Right cardiac atrium (tissue), 5 donors: ENCODE data around the gene CNGA3. TPM values are rescaled to one million over a fixed set of nuclear protein-coding genes. Genes with fewer than 3 reads are reported as not detected.

Experiments used
- ATAC-seq, 2 donors: fragments of 200-7000 bp; cut with Tn5 transposase; one replicate each; pipeline versions ENCODE4 v1.8.0 to v1.9.1; 2020; ENCODE audit warnings: moderate library complexity in 2 of 2, mild to moderate bottlenecking in 1 of 2
- DNase-seq, 3 donors: peaks; one replicate each; pipeline ENCODE4 v3.0.0-alpha.2; 2020
- H3K27ac ChIP-seq: one replicate; pipeline ENCODE4 v1.5.1; 2013; ENCODE audit warnings: mild to moderate bottlenecking, low read length, control low read depth, moderate library complexity
- H3K27me3 ChIP-seq: one replicate; pipeline ENCODE4 v1.6.1; 2013; ENCODE audit not compliant: control insufficient read depth, insufficient read depth
- H3K4me1 ChIP-seq: one replicate; pipeline ENCODE4 v1.6.1; 2013; ENCODE audit warnings: low read length; ENCODE audit not compliant: control insufficient read depth, insufficient read depth
- H3K4me3 ChIP-seq: one replicate; pipeline ENCODE4 v1.5.1; 2013; ENCODE audit warnings: low read length, control low read depth
- H3K9me3 ChIP-seq: one replicate; pipeline ENCODE4 v1.6.1; 2013; ENCODE audit warnings: low read length; ENCODE audit not compliant: control insufficient read depth
- WGBS: extraction: QIAGEN DNeasy Blood & Tissue Kit; methylation state at CpG from one replicate; pipeline ENCODE4 v1.1.7; 2013; 5-methylcytosine and 5-hydroxymethylcytosine counted together
- intact Hi-C, 4 donors: fragments of 100-400 bp; cut with DNase I; formaldehyde crosslinking; loops; one replicate each; pipeline versions ENCODE4 v1.11.0 to v1.14.0; 2022 to 2023
- polyA plus RNA-seq: library from polyadenylated mRNA; stranded (reverse); fragments of 200-250 nt; gene quantifications from one replicate; pipeline ENCODE4 v1.2.3, GENCODE V29; 2013
- total RNA-seq, 4 donors: library from RNA; stranded (reverse); fragmentation: NEBNext Ultra II Directional; extraction: Animal tissue kit (Norgen Biotek cat#: 25700); gene quantifications; one replicate each; pipeline ENCODE4 v1.2.1, GENCODE V29; 2021
- donor health status: healthy with polysubstance abuse.
- donor health status: DM: no; HTN: yes; CAD: no.
- donor health status: DM: no; HTN: no; CAD: no.
- donor health status: DM: no; HTN: yes; CAD: no; lungs with severe emphysema.
- donor health status: DM: yes; HTN: yes; CAD: no.

The CNGA3 gene
- total and polyA plus RNA-seq, 5 donors = not detected

DNA sequence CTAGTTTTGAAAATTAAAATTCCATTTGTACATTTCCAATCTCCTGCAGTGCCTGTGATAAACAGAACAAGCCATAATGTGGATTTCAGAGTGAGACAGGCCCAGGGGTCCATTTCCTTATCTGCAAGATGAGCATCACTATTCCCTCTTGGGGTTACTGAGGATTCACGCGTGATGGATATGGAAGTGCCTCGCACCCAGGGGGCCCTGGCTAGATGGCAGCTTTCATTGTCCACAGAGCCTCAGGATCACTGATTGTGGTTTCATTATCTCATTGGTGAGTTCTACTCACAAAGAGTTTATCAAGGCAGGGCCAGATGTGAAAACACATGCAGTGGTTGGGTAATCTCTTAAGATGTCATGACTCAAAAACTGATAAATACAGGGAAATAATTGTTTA lies 11.6 kb downstream of the CNGA3 start:
- no peaks in the 10 kb centered on the region for H3K9me3 ChIP-seq
- ATAC-seq (no peak), DNase-seq (no peak)
- H3K27ac ChIP-seq = no peak overlapping the region
- no peaks in the 10 kb centered on the region for H3K4me1 ChIP-seq
- 51% methylated on average over 3 of the region's 3 CpGs for WGBS
- intact Hi-C loops = no loop called here
- H3K4me3 ChIP-seq = no peak overlapping the region
- no peaks in the 10 kb centered on the region for H3K27me3 ChIP-seq

DNA sequence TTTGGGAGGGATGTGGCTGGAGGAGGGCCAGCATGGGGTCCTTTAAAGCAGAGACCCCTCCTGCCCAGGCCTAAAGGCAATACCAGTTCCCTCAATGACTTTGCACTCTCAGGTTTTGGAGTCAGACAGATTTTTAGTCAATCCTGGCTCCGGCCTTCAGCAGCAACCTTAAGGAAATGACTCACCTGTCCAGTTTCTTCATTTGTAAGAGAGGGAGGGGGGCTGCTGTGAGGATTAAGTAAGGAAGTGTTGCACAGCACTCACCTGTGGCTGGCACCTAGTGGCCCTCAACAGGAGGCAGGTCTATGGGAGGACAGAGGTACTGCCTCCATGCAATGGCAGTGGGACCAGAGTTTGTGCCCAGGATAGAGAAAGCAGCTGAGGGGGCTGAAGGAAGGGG lies 13.7 kb downstream of the CNGA3 start:
- no peak overlapping the region for H3K27ac ChIP-seq
- no peaks in the 10 kb centered on the region for H3K9me3 ChIP-seq
- no peaks in the 10 kb centered on the region for H3K4me1 ChIP-seq
- ATAC-seq (no peak), DNase-seq (no peak)
- WGBS = 84% methylated on average over 1 of the region's 1 CpG
- no peaks in the 10 kb centered on the region for H3K27me3 ChIP-seq
- H3K4me3 ChIP-seq = no peak overlapping the region
- intact Hi-C loops = no loop called here

- intact Hi-C loops = no loop called here
- no peak overlapping the region for H3K27ac ChIP-seq
- ATAC-seq (no peak), DNase-seq (no peak)
- no peak overlapping the region for H3K4me3 ChIP-seq
- no peaks in the 10 kb centered on the region for H3K4me1 ChIP-seq
- no peaks in the 10 kb centered on the region for H3K27me3 ChIP-seq
- no peaks in the 10 kb centered on the region for H3K9me3 ChIP-seq
- WGBS = 50% methylated on average over 1 of the region's 1 CpG
These were observed 21.5 kb downstream of the CNGA3 start for GRCh38 chr2:98367721-98368120.

DNA sequence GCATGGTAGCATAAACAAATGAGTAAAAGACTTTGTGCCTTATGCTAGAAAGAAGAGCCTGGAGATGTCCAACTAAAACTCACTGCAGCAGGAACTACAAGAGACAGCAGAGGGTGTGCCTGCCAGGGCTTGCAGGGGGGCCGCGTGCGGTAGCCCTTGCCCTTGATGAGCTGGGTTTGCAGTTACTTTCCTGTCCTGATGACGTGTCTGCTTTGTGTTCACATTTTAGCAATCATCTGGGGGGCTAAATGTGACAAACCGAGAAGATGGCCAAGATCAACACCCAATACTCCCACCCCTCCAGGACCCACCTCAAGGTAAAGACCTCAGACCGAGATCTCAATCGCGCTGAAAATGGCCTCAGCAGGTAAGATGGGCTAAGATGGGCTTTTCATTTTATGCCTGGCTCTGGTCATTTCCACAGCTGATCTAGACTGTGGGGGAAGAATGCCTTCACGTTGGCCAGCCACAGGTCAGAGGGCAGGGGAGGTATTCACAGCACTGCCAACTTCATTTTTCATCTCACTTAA lies 23.5 kb downstream of the CNGA3 start:
- Histone ChIP-seq H3K27me3 (no peaks in the 10 kb centered on the region), H3K9me3 (no peaks in the 10 kb centered on the region), H3K27ac (no peak overlapping the region), H3K4me3 (no peak overlapping the region), H3K4me1 (no peaks in the 10 kb centered on the region)
- 84% methylated on average over 9 of the region's 9 CpGs for WGBS
- DNase-seq (no peak), ATAC-seq (no peak)
- intact Hi-C loops = no loop called here

GRCh38 chr2:98372121-98372520 lies 25.9 kb downstream of the CNGA3 start:
- Histone ChIP-seq H3K9me3 (no peaks in the 10 kb centered on the region), H3K27me3 (no peaks in the 10 kb centered on the region), H3K27ac (no peak overlapping the region), H3K4me3 (no peak overlapping the region), H3K4me1 (no peaks in the 10 kb centered on the region)
- intact Hi-C loops = no loop called here
- ATAC-seq (no peak), DNase-seq (no peak)
- WGBS = 55% methylated on average over 4 of the region's 4 CpGs

- H3K4me1 ChIP-seq = no peaks in the 10 kb centered on the region
- H3K4me3 ChIP-seq = no peak overlapping the region
- intact Hi-C loops = no loop called here
- no peaks in the 10 kb centered on the region for H3K27me3 ChIP-seq
- DNase-seq (no peak), ATAC-seq (no peak)
- H3K9me3 ChIP-seq = no peaks in the 10 kb centered on the region
- 53% methylated on average over 5 of the region's 5 CpGs for WGBS
- H3K27ac ChIP-seq = no peak overlapping the region
These were observed 26.3 kb downstream of the CNGA3 start for GRCh38 chr2:98372579-98372978.

DNA sequence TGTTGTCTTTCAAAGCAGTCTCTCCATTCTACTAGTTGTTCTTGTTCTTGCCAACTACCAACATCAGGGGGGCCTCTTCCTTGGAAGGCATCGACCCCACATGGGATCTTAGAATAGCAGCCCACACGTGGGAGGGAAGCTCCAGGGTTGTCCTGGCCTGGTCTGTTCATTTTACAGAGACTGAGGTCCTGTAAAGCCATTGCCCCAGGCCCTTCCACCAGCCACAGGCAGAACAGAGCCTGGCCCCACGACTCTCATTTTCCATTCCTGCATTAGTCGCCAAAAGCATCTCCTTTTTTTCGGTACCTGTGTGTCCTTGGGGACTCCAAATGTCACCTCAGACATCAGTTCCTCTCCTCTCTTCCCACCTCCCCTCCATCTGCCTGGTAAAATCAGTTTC lies 28.0 kb downstream of the CNGA3 start:
- H3K4me1 ChIP-seq = no peaks in the 10 kb centered on the region
- H3K4me3 ChIP-seq = no peak overlapping the region
- H3K9me3 ChIP-seq = no peaks in the 10 kb centered on the region
- intact Hi-C loops = no loop called here
- DNase-seq (no peak), ATAC-seq (no peak)
- H3K27ac ChIP-seq = no peak overlapping the region
- no peaks in the 10 kb centered on the region for H3K27me3 ChIP-seq
- 69% methylated on average over 5 of the region's 5 CpGs for WGBS

DNA sequence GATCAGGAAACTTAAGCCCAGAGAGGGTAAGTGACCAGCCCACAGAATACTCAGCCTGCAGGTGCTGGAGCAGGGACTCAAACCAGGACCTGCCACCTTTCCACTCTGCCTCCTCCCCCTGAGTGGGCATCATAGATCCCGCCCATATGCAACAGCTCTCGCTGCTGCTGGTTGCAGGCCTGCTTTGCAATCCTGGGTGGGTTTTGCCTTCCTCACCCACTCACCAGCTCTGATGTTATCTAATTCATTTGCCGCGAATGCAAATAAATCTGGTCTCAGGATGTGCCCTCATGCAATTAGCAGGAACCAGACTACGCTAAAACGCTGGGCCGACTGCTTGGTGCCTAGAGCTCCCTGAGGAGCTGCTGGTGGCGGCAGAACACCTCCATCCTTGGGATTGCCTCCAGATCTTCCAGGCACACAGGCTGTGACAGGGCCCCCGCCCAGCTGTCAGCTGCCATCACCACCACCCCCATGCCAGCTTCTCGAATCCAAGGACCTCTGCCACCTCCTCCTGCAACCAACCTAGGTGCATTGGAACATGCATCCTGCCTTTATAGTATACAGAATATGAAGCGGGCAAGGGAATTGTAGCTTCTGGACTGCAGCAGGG lies 28.8 kb downstream of the CNGA3 start:
- intact Hi-C loops = no loop called here

GRCh38 chr2:98376301-98376910 lies 30.1 kb downstream of the CNGA3 start:
- ATAC-seq (no peak), DNase-seq (no peak)
- no peak overlapping the region for H3K27ac ChIP-seq
- WGBS = 79% methylated on average over 6 of the region's 6 CpGs
- intact Hi-C loops = no loop called here
- H3K4me1 ChIP-seq = no peaks in the 10 kb centered on the region
- no peak overlapping the region for H3K4me3 ChIP-seq
- no peaks in the 10 kb centered on the region for H3K9me3 ChIP-seq
- H3K27me3 ChIP-seq = no peaks in the 10 kb centered on the region

More for the DNA sequence above, 28.8 kb downstream of the CNGA3 start:
- Histone ChIP-seq H3K27ac (no peak overlapping the region), H3K9me3 (no peaks in the 10 kb centered on the region), H3K4me3 (no peak overlapping the region), H3K4me1 (no peaks in the 10 kb centered on the region), H3K27me3 (no peaks in the 10 kb centered on the region)
- no peak for ATAC-seq
- WGBS = 82% methylated on average over 11 of the region's 11 CpGs
- no peak for DNase-seq

DNA sequence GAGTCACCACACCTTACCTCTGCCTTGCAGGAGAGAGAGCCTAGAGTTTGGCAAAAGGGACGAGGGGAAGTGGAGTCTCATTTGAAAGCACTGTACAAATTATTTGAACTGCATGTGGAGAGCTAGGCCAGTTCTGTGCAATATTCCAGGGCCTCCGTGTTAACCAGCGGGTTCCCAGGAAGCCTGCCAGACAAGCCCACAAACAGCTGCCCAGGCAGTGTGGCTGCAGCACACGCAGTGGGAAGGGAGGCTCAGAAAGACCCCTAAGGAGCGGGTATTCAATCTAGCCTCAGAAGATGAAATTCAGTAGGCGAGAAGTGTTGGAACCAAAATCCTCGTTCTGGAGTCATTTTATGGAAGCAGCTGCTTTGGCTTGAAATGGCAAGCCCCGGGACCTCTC lies 30.7 kb downstream of the CNGA3 start:
- Histone ChIP-seq H3K4me1 (no peaks in the 10 kb centered on the region), H3K4me3 (no peak overlapping the region), H3K9me3 (no peaks in the 10 kb centered on the region), H3K27ac (no peak overlapping the region), H3K27me3 (no peaks in the 10 kb centered on the region)
- ATAC-seq (no peak), DNase-seq (peak in 1 of 3 donors; percentile 56)
- WGBS = 58% methylated on average over 8 of the region's 8 CpGs
- intact Hi-C loops = no loop called here

DNA sequence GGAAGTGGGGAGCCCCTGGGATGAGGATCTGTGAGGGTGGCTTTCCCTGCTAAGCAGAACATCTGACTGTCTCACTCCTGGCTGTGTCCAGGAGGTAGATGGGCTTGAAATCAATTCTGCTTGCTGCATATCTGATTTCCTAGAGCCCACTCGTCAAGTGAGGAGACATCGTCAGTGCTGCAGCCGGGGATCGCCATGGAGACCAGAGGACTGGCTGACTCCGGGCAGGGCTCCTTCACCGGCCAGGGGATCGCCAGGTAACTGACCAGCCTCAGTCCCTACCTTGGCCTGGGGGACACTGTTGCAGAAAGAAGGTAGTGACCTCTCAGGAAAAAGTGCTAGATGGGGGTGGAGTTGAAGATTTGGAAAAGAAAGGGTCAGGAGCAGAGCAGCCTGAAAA lies 31.3 kb downstream of the CNGA3 start:
- Histone ChIP-seq H3K4me1 (no peaks in the 10 kb centered on the region), H3K27ac (no peak overlapping the region), H3K4me3 (no peak overlapping the region), H3K27me3 (no peaks in the 10 kb centered on the region), H3K9me3 (no peaks in the 10 kb centered on the region)
- intact Hi-C loops = no loop called here
- DNase-seq = no peak
- ATAC-seq = no peak
- WGBS = 67% methylated on average over 7 of the region's 7 CpGs
